HepG2 (cell line): Measurements from ENCODE around the gene CBX2. TPM values are rescaled to one million over a fixed set of nuclear protein-coding genes. Genes with fewer than 3 reads are reported as not detected.
A peak's percentile ranks its signal among the peaks of the same experiment; 100 is the strongest.

ENCODE experiments used
- KDM5A ChIP-seq: fragments of 200-600 bp; sonication (generic); IDR thresholded peaks from 2 replicates; pipeline ENCODE4 v1.7.0; 2018; ENCODE audit warnings: antibody characterized with exemption, mild to moderate bottlenecking, low read length, borderline replicate concordance
- KLF12 ChIP-seq: sonication (generic); formaldehyde crosslinking; IDR thresholded peaks from 2 replicates; pipeline ENCODE4 v1.4.0; 2020; ENCODE audit warnings: missing genetic modification reagents, borderline replicate concordance
- KLF16 ChIP-seq, 2 experiments: sonication (generic) in 1 of 2; formaldehyde crosslinking in 1 of 2; IDR thresholded peaks; 2 replicates each; pipeline versions ENCODE4 v1.6.1 to v1.8.0; 2016 to 2023; ENCODE audit warnings: missing genetic modification reagents in 2 of 2, missing compliant biosample characterization in 1 of 2
- KLF9 ChIP-seq: IDR thresholded peaks from 2 replicates; pipeline ENCODE4 v1.6.1; 2016; ENCODE audit warnings: low read depth
- MEIS1 ChIP-seq: sonication (generic); formaldehyde crosslinking; IDR thresholded peaks from 2 replicates; pipeline ENCODE4 v1.9.0; 2021; ENCODE audit warnings: mild to moderate bottlenecking, missing genetic modification reagents, moderate library complexity, borderline replicate concordance
- NFKBIZ ChIP-seq: IDR thresholded peaks from 2 replicates; pipeline ENCODE4 v1.6.1; 2018; ENCODE audit warnings: missing genetic modification reagents, missing compliant biosample characterization
- NFYB ChIP-seq: sonication (generic); formaldehyde crosslinking; IDR thresholded peaks from 2 replicates; pipeline ENCODE4 v1.4.0; 2020; ENCODE audit warnings: missing genetic modification reagents
- SCMH1 ChIP-seq: sonication (generic); formaldehyde crosslinking; IDR thresholded peaks from 2 replicates; pipeline ENCODE4 v1.9.0; 2021; ENCODE audit warnings: missing genetic modification reagents, mild to moderate bottlenecking, borderline replicate concordance
- TEAD2 ChIP-seq: sonication (generic); formaldehyde crosslinking; IDR thresholded peaks from 2 replicates; pipeline ENCODE4 v1.9.0; 2021; ENCODE audit warnings: missing genetic modification reagents
- THYN1 ChIP-seq: sonication (generic); formaldehyde crosslinking; IDR thresholded peaks from 2 replicates; pipeline ENCODE4 v1.8.1; 2023; ENCODE audit warnings: low read depth, mild to moderate bottlenecking, moderate library complexity, missing genetic modification reagents, borderline replicate concordance
- TOPORS ChIP-seq: sonication (generic); formaldehyde crosslinking; IDR thresholded peaks from 2 replicates; pipeline ENCODE4 v1.8.0; 2023; ENCODE audit warnings: mild to moderate bottlenecking, missing genetic modification reagents
- ZFP41 ChIP-seq: sonication (generic); formaldehyde crosslinking; IDR thresholded peaks from 2 replicates; pipeline ENCODE4 v1.4.0; 2020; ENCODE audit warnings: mild to moderate bottlenecking, missing genetic modification reagents, borderline replicate concordance
- ZNF441 ChIP-seq: sonication (generic); formaldehyde crosslinking; IDR thresholded peaks from 2 replicates; pipeline ENCODE4 v1.7.0; 2021; ENCODE audit warnings: missing genetic modification reagents, borderline replicate concordance
- polyA plus RNA-seq, 8 experiments: library from polyadenylated mRNA; depleted of rRNA in 3 of 8; stranded (reverse) in 7 of 8; unstranded in 1 of 8; fragments of >200 nt; fragmentation: Illumina TruSeq in 4 of 8; extraction: Trizol in 4 of 8; gene quantifications; 2 replicates each; pipeline versions ENCODE4 v1.2.1 to v1.2.3, GENCODE V29; 2011 to 2016; ENCODE audit warnings: low read depth in 4 of 8, missing spikeins in 1 of 8, mixed read lengths in 1 of 8; ENCODE audit not compliant: insufficient read depth in 1 of 8
- total RNA-seq, 5 experiments: library from RNA; depleted of rRNA; stranded (reverse); fragments of >200 nt; fragmentation: Illumina TruSeq; extraction: Trizol; gene quantifications; 2 replicates each; pipeline ENCODE4 v1.2.3, GENCODE V29; 2016; ENCODE audit warnings: low read depth in 1 of 5
- TF ChIP-seq, protein P1 (sequence below): sonication (generic); formaldehyde crosslinking; IDR thresholded peaks from 2 replicates; pipeline ENCODE4 v1.5.0; 2020; ENCODE audit warnings: missing genetic modification reagents
- TF ChIP-seq, protein P2 (sequence below): sonication (generic); formaldehyde crosslinking; IDR thresholded peaks from 2 replicates; pipeline ENCODE4 v1.4.0; 2020; ENCODE audit warnings: missing genetic modification reagents, borderline replicate concordance
- TF ChIP-seq, protein P3 (sequence below): sonication (generic); formaldehyde crosslinking; IDR thresholded peaks from 2 replicates; pipeline ENCODE4 v1.9.0; 2022; ENCODE audit warnings: low read depth, missing genetic modification reagents
- TF ChIP-seq, protein P4 (sequence below): sonication (generic); formaldehyde crosslinking; IDR thresholded peaks from 2 replicates; pipeline ENCODE4 v1.4.0; 2020; ENCODE audit warnings: mild to moderate bottlenecking, missing genetic modification reagents
- TF ChIP-seq, protein P5 (sequence below): sonication (generic); formaldehyde crosslinking; IDR thresholded peaks from 2 replicates; pipeline ENCODE4 v1.5.1; 2020; ENCODE audit warnings: missing genetic modification reagents, mild to moderate bottlenecking, borderline replicate concordance

Gene CBX2
- total and polyA plus RNA-seq, 2 of the 13 experiments (the other 11 are each of a cell fraction or from before 2014, with no cell fraction given) = 14.5 to 31.1 TPM

DNA sequence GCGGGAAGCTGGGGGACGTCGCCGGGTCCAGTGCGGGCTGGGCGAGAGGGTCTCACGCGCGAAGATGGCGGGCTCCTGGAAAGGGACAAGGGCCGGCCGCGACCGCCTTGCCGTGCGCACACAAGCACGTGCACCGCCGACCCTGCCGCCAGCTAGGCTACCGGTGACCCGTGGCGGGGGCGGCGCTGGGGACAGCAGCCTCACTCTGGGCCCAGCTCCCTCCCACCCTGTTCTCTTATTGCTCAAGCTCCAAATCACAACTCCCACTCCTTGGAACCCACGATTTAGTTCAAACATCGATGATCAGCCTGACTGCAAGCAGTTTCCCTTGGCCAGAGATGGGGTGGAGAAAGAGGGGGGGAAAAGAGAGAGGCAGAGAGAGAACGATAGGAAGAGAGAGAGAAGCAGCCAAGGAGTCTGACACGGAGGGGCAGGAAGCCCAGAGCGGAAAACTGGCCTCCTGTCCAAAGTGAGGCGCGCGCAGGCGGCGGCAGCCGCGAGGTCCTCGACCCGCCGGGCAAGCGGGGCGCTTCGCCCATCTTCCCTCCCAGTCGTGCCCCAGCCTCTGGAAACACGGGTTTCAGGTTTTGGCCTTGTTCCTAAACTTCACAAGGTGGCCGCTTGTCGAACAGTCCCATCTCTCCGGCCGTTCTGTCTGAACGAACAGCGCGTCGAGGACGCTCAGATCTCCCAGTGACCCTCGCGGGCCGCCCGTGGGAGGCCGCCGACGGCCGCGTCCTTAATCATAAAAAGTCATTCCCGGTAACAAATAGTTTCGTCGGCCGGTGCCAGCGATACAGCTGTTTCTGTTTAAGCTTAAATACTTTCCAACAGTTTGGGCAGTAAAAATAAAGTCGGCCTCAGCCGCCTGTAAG, 20.6 kb downstream of the CBX2 start (continued):
- TF ChIP-seq, protein P1, sequence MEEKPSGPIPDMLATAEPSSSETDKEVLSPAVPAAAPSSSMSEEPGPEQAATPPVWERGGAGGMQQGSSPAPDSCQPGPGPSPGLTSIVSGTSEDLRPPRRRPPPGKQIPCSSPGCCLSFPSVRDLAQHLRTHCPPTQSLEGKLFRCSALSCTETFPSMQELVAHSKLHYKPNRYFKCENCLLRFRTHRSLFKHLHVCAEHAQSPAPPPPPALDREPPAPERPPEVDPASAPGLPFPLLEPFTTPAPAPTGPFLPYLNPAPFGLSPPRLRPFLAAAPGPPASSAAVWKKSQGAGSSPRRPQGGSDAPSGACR (CRISPR knock-in tag) = 0 out of 2 replicates have a peak, but pooled peaks have one; percentile 29
- TF ChIP-seq, protein P2, sequence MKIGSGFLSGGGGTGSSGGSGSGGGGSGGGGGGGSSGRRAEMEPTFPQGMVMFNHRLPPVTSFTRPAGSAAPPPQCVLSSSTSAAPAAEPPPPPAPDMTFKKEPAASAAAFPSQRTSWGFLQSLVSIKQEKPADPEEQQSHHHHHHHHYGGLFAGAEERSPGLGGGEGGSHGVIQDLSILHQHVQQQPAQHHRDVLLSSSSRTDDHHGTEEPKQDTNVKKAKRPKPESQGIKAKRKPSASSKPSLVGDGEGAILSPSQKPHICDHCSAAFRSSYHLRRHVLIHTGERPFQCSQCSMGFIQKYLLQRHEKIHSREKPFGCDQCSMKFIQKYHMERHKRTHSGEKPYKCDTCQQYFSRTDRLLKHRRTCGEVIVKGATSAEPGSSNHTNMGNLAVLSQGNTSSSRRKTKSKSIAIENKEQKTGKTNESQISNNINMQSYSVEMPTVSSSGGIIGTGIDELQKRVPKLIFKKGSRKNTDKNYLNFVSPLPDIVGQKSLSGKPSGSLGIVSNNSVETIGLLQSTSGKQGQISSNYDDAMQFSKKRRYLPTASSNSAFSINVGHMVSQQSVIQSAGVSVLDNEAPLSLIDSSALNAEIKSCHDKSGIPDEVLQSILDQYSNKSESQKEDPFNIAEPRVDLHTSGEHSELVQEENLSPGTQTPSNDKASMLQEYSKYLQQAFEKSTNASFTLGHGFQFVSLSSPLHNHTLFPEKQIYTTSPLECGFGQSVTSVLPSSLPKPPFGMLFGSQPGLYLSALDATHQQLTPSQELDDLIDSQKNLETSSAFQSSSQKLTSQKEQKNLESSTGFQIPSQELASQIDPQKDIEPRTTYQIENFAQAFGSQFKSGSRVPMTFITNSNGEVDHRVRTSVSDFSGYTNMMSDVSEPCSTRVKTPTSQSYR (CRISPR knock-in tag) = no peak
- TF ChIP-seq KLF12 (CRISPR knock-in tag) (no peak), ZNF441 (CRISPR knock-in tag) (peak; percentile 69; the same call in 1 of the 2 replicates), ZFP41 (CRISPR knock-in tag) (0 out of 2 replicates have a peak, but pooled peaks have one; percentile 44), KLF9 (peak; percentile 57; the same call in 1 of the 2 replicates), TOPORS (CRISPR knock-in tag) (no peak), KDM5A (no peak), NFKBIZ (CRISPR knock-in tag) (no peak), KLF16 (CRISPR knock-in tag; IDR thresholded peaks at IDR 0.05) (peak in 1 of 2 experiments; percentile 58; a peak in 1 of 4 replicates), THYN1 (CRISPR knock-in tag) (no peak), TEAD2 (CRISPR knock-in tag) (peak; percentile 39; the same call in 1 of the 2 replicates), NFYB (CRISPR knock-in tag) (no peak), MEIS1 (CRISPR knock-in tag) (no peak), SCMH1 (no peak)
- TF ChIP-seq, protein P3, sequence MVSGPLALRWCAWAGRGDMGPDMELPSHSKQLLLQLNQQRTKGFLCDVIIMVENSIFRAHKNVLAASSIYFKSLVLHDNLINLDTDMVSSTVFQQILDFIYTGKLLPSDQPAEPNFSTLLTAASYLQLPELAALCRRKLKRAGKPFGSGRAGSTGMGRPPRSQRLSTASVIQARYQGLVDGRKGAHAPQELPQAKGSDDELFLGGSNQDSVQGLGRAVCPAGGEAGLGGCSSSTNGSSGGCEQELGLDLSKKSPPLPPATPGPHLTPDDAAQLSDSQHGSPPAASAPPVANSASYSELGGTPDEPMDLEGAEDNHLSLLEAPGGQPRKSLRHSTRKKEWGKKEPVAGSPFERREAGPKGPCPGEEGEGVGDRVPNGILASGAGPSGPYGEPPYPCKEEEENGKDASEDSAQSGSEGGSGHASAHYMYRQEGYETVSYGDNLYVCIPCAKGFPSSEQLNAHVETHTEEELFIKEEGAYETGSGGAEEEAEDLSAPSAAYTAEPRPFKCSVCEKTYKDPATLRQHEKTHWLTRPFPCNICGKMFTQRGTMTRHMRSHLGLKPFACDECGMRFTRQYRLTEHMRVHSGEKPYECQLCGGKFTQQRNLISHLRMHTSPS (CRISPR knock-in tag) = 0 out of 2 replicates have a peak, but pooled peaks have one; percentile 17
- TF ChIP-seq, protein P4, sequence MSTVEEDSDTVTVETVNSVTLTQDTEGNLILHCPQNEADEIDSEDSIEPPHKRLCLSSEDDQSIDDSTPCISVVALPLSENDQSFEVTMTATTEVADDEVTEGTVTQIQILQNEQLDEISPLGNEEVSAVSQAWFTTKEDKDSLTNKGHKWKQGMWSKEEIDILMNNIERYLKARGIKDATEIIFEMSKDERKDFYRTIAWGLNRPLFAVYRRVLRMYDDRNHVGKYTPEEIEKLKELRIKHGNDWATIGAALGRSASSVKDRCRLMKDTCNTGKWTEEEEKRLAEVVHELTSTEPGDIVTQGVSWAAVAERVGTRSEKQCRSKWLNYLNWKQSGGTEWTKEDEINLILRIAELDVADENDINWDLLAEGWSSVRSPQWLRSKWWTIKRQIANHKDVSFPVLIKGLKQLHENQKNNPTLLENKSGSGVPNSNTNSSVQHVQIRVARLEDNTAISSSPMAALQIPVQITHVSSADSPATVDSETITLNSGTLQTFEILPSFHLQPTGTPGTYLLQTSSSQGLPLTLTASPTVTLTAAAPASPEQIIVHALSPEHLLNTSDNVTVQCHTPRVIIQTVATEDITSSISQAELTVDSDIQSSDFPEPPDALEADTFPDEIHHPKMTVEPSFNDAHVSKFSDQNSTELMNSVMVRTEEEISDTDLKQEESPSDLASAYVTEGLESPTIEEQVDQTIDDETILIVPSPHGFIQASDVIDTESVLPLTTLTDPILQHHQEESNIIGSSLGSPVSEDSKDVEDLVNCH (CRISPR knock-in tag) = no peak
- TF ChIP-seq, protein P5, sequence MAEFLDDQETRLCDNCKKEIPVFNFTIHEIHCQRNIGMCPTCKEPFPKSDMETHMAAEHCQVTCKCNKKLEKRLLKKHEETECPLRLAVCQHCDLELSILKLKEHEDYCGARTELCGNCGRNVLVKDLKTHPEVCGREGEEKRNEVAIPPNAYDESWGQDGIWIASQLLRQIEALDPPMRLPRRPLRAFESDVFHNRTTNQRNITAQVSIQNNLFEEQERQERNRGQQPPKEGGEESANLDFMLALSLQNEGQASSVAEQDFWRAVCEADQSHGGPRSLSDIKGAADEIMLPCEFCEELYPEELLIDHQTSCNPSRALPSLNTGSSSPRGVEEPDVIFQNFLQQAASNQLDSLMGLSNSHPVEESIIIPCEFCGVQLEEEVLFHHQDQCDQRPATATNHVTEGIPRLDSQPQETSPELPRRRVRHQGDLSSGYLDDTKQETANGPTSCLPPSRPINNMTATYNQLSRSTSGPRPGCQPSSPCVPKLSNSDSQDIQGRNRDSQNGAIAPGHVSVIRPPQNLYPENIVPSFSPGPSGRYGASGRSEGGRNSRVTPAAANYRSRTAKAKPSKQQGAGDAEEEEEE = no peak
